Colonic mucosa (tissue), 4 donors: ENCODE results near the gene MACROH2A1. TPM values are rescaled to one million over a fixed set of nuclear protein-coding genes. Genes with fewer than 3 reads are reported as not detected.

Experiments
- DNase-seq: peaks from one replicate; pipeline ENCODE4 v3.0.0-alpha.2; 2020
- H3K27ac ChIP-seq: fragments of 200-600 bp; one replicate; pipeline ENCODE4 v1.8.0; 2021
- H3K27me3 ChIP-seq: fragments of 200-600 bp; one replicate; pipeline ENCODE4 v1.8.0; 2021
- H3K36me3 ChIP-seq: fragments of 200-600 bp; one replicate; pipeline ENCODE4 v1.8.0; 2021
- H3K4me1 ChIP-seq: fragments of 200-600 bp; one replicate; pipeline ENCODE4 v1.8.0; 2021; ENCODE audit warnings: mild to moderate bottlenecking
- H3K4me3 ChIP-seq: fragments of 200-600 bp; one replicate; pipeline ENCODE4 v1.8.0; 2021
- H3K9ac ChIP-seq, 2 donors: one replicate each; pipeline ENCODE4 v1.7.0; 2013; ENCODE audit warnings: control low read depth in 2 of 2, low read depth in 2 of 2, low read length in 2 of 2
- H3K9me3 ChIP-seq: fragments of 200-600 bp; one replicate; pipeline ENCODE4 v1.8.0; 2021
- CTCF ChIP-seq: fragments of 200-600 bp; IDR thresholded peaks from one replicate; pipeline ENCODE4 v1.8.0; 2022; ENCODE audit warnings: antibody characterized with exemption, mild to moderate bottlenecking
- intact Hi-C: fragments of 100-400 bp; cut with DNase I; formaldehyde crosslinking; loops from one replicate; pipeline ENCODE4 v1.14.1; 2022
- total RNA-seq, 2 donors: library from RNA; stranded (reverse); fragmentation: NEBNext Ultra II Directional in 1 of 2; extraction: Animal tissue kit (Norgen Biotek cat#: 25700) in 1 of 2; gene quantifications; one replicate each; pipeline ENCODE4 v1.2.1, GENCODE V29; 2021
- donor health status: healthy.
- donor health status: DM: no; HTN: no; CAD: no.
- donor health status: DM: no; HTN: no; CAD: no.

The MACROH2A1 gene
- total RNA-seq, 2 donors from 2014 or later: 191 to 323 TPM

GRCh38 chr5:135385576-135385975 lies 13.5 kb downstream of the MACROH2A1 start:
- DNase-seq: no peak
- Histone ChIP-seq H3K4me3 (no peak overlapping the region), H3K27me3 (no peaks in the 10 kb centered on the region), H3K9me3 (no peaks in the 10 kb centered on the region), H3K9ac (no peak overlapping the region), H3K27ac (no peak overlapping the region), H3K36me3 (peaks cover 12% of the 10 kb centered on the region), H3K4me1 (peaks cover 4% of the 10 kb centered on the region)
- intact Hi-C loops: no loop called here
- no peak for TF ChIP-seq CTCF

GRCh38 chr5:135384898-135385297 lies 14.1 kb downstream of the MACROH2A1 start:
- intact Hi-C loops: no loop called here
- H3K4me1 ChIP-seq: peaks cover 4% of the 10 kb centered on the region
- TF ChIP-seq CTCF: no peak
- H3K9ac ChIP-seq: no peak overlapping the region
- no peaks in the 10 kb centered on the region for H3K27me3 ChIP-seq
- no peak for DNase-seq
- H3K36me3 ChIP-seq: peaks cover 12% of the 10 kb centered on the region
- no peak overlapping the region for H3K4me3 ChIP-seq
- no peaks in the 10 kb centered on the region for H3K9me3 ChIP-seq
- H3K27ac ChIP-seq: no peak overlapping the region

- H3K4me3 ChIP-seq: no peak overlapping the region
- no peaks in the 10 kb centered on the region for H3K27me3 ChIP-seq
- H3K9ac ChIP-seq: no peak overlapping the region
- H3K9me3 ChIP-seq: no peaks in the 10 kb centered on the region
- no peak overlapping the region for H3K27ac ChIP-seq
- intact Hi-C loops: no loop called here
- peaks cover 14% of the 10 kb centered on the region for H3K36me3 ChIP-seq
- H3K4me1 ChIP-seq: peaks cover 4% of the 10 kb centered on the region
- no peak for TF ChIP-seq CTCF
- DNase-seq: no peak
Measured at GRCh38 chr5:135383803-135384495, 15.1 kb downstream of the MACROH2A1 start.

GRCh38 chr5:135382981-135383380 lies 16.1 kb downstream of the MACROH2A1 start:
- no peak overlapping the region for H3K9ac ChIP-seq
- H3K9me3 ChIP-seq: no peaks in the 10 kb centered on the region
- no peak overlapping the region for H3K4me3 ChIP-seq
- no peak for DNase-seq
- intact Hi-C loops: no loop called here
- peaks cover 4% of the 10 kb centered on the region for H3K4me1 ChIP-seq
- peaks cover 17% of the 10 kb centered on the region for H3K36me3 ChIP-seq
- H3K27ac ChIP-seq: no peak overlapping the region
- no peaks in the 10 kb centered on the region for H3K27me3 ChIP-seq
- no peak for TF ChIP-seq CTCF

GRCh38 chr5:135382106-135382790 lies 16.8 kb downstream of the MACROH2A1 start:
- intact Hi-C loops: no loop called here
- Histone ChIP-seq H3K36me3 (peaks cover 17% of the 10 kb centered on the region), H3K4me3 (no peak overlapping the region), H3K9ac (no peak overlapping the region), H3K4me1 (peaks cover 2% of the 10 kb centered on the region), H3K27ac (no peak overlapping the region), H3K27me3 (no peaks in the 10 kb centered on the region), H3K9me3 (no peaks in the 10 kb centered on the region)
- TF ChIP-seq CTCF: no peak
- DNase-seq: no peak
